ENCODE measurements around the gene ATF5.
A peak's percentile ranks its signal among the peaks of the same experiment; 100 is the strongest.
"Not testable (repeated sequence)": the region's sequence is repeated elsewhere in the genome, so short reads cannot be mapped to it uniquely, and the experiment has no call there.

Gene ATF5

DNA sequence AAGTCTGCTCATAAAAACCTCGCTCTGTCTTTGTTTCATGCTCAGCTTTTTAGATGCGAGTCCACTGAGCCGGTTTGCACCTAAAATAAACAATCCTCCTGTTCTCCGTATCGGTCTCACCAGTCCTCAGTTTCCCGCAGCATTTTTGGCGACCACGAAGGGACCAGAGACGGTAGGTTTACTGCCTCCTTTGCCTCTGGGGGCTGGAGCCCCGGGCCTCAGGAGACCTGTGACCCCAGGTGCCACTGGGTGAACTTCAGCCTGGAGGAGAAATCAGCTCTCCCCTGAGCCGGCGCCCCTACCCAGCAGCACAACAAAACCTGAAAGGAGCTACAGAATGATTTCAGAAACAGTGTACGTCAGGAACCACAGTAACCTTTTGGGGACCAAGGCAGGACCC lies 23.9 kb downstream of the ATF5 start:
- Histone ChIP-seq H3K9ac (no peak overlapping the region), H3K36me3 (no peaks in the 10 kb centered on the region), H4K20me1 (no peaks in the 10 kb centered on the region), H3K9me3 (peaks cover 17% of the 10 kb centered on the region), H3K27ac (no peak overlapping the region), H3K4me2 (peak overlapping the region; percentile 48), H3K27me3 (no peaks in the 10 kb centered on the region), H3K4me3 (no peak overlapping the region), H3K4me1 (peaks cover 34% of the 10 kb centered on the region)
- TF ChIP-seq Cebpa-rat (IDR thresholded peaks at IDR 0.05): no peak

DNA sequence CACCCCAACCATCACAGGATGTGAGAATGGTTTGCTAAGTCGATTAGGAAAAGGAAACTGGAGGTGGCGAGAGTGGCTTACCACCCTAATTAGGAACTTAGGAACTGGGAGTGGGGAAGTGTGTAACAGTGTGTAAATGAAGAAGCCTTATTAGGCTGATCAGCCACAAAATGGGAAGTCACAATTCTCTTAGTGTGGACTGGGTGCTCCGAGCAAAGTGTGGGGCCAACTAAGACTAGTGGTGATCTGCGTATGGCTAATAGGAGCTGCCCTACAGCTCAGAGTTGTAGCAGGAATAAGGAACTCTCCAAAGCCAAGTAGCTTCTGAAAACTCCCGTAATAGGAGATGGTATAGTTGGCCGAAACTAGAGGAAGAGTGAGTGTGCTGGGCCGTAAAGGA lies 24.4 kb downstream of the ATF5 start:
- no peak overlapping the region for H3K9ac ChIP-seq
- peaks cover 34% of the 10 kb centered on the region for H3K4me1 ChIP-seq
- no peaks in the 10 kb centered on the region for H4K20me1 ChIP-seq
- no peak overlapping the region for H3K27ac ChIP-seq
- peak overlapping the region; percentile 48 for H3K4me2 ChIP-seq
- no peaks in the 10 kb centered on the region for H3K27me3 ChIP-seq
- H3K36me3 ChIP-seq: no peaks in the 10 kb centered on the region
- H3K9me3 ChIP-seq: peaks cover 17% of the 10 kb centered on the region
- H3K4me3 ChIP-seq: no peak overlapping the region
- no peak for TF ChIP-seq Cebpa-rat (IDR thresholded peaks at IDR 0.05)

DNA sequence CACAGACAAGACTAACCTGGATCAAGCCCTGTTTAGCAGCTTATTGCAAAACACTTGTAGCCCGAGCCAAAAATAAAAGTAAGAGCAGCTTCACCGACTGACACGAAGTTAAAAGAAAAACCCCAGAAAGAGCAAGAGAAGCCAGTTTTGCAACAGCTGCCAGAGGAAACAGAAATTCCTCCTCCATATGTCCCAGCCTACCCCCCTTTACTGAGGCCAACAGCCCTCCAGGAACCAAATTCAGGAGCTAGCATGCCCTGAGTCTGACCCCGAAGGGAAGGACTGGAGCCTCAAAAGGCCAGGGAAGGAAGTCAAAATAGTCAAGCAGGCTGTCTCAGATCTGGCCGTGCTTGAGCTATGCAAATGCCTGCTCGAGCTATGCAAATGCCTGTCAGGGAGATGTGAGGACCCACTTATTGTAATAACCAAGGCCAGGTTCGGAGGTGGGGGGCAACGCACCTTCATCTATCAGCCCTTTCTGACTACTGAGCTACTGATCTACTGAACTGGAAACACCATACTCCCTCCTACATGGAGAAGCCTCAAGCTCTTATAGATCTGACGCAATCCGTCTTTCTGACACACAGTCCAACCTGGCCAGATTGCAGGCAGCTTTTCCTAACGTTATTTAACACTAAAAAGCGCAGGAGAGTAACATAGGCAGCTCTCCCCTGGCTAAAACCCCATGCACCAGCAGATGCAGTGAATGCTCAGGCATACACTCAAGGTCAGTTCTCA lies 25.3 kb downstream of the ATF5 start:
- Histone ChIP-seq H3K9me3 (peaks cover 17% of the 10 kb centered on the region), H3K4me1 (peaks cover 34% of the 10 kb centered on the region), H3K4me2 (peak overlapping the region; percentile 48), H3K4me3 (no peak overlapping the region), H3K27ac (no peak overlapping the region), H3K27me3 (no peaks in the 10 kb centered on the region), H3K9ac (no peak overlapping the region), H3K36me3 (no peaks in the 10 kb centered on the region), H4K20me1 (no peaks in the 10 kb centered on the region)
- no peak for TF ChIP-seq Cebpa-rat (IDR thresholded peaks at IDR 0.05)

DNA sequence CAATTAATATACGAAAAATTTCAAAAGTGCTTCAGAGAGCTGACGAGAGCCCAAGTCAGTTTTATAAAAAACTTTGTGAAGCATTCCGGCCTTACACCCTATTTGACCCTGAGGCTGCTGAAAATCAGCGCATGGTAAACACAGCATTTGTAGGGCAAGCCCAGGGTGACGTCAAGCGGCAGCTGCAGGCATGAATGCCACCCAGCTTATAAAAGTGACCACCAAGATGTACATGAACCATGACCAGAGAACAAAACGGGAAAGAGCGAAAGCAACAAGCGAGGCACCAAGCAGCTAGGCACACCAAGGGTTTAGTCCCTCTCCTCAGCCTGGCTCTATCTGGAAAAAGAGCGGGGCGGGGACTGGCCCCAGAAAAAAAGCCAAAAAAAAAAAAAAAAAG lies 25.9 kb downstream of the ATF5 start:
- Histone ChIP-seq H3K27me3 (no peaks in the 10 kb centered on the region), H3K4me1 (peaks cover 34% of the 10 kb centered on the region), H3K27ac (no peak overlapping the region), H3K4me3 (no peak overlapping the region), H3K9me3 (peaks cover 17% of the 10 kb centered on the region), H3K4me2 (no peak overlapping the region), H3K9ac (no peak overlapping the region), H4K20me1 (no peaks in the 10 kb centered on the region), H3K36me3 (no peaks in the 10 kb centered on the region)
- TF ChIP-seq Cebpa-rat (IDR thresholded peaks at IDR 0.05): no peak

DNA sequence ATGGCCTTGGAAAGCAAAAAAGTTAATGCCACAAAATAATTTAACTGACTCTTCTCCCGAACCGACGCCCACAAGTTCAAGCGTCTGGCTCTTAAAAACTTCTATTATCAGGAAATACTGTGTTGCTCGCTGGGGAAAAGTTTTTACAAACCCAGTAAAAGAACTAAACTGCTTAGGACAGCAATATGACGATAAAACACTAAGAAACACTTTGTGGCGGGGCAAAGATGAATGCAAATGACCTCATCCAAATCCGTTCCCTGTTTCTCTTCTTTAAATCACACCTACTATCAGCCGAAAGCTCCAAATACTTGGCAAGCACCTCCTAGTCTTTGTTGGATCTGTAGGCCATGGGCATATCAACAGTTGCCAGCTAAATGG lies 27.1 kb downstream of the ATF5 start:
- Histone ChIP-seq H3K9me3 (peaks cover 17% of the 10 kb centered on the region), H3K4me3 (no peak overlapping the region), H3K4me1 (peaks cover 29% of the 10 kb centered on the region), H4K20me1 (no peaks in the 10 kb centered on the region), H3K9ac (no peak overlapping the region), H3K27me3 (no peaks in the 10 kb centered on the region), H3K36me3 (no peaks in the 10 kb centered on the region), H3K4me2 (no peak overlapping the region), H3K27ac (no peak overlapping the region)
- no peak for TF ChIP-seq Cebpa-rat (IDR thresholded peaks at IDR 0.05)

GRCh38 chr19:49957262-49957915 lies 28.4 kb downstream of the ATF5 start:
- Histone ChIP-seq H3K27ac (no peak overlapping the region), H3K9ac (no peak overlapping the region), H4K20me1 (no peaks in the 10 kb centered on the region), H3K4me3 (no peak overlapping the region), H3K4me2 (no peak overlapping the region), H3K9me3 (peaks cover 15% of the 10 kb centered on the region), H3K27me3 (no peaks in the 10 kb centered on the region), H3K4me1 (peaks cover 20% of the 10 kb centered on the region), H3K36me3 (no peaks in the 10 kb centered on the region)
- TF ChIP-seq Cebpa-rat (IDR thresholded peaks at IDR 0.05): no peak

GRCh38 chr19:49958144-49958543 lies 29.1 kb downstream of the ATF5 start:
- not testable (repeated sequence) for H3K27ac ChIP-seq, H3K36me3 ChIP-seq, H3K9me3 ChIP-seq, H4K20me1 ChIP-seq, H3K27me3 ChIP-seq, H3K4me3 ChIP-seq, H3K9ac ChIP-seq, H3K4me2 ChIP-seq
- H3K4me1 ChIP-seq: peaks cover 14% of the 10 kb centered on the region

DNA sequence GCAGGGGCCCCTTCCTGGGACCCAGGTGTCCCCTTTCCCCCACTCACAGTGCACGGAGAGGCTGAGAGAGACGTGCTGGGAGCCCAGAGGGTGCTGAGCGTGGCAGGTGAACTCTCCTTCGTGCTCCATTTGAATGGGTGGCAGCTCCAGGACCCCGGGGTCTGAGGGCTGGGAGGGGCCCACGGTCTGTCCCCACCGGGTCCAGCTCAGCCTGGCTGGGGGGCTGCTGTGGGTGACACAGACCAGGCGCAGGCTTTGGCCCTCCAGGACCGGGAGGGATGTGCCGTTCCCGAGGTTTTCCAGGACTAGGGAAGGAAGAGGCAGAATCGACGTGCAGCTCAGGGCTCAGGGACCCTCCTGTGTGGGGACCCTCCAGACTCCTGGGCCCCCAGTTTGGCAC lies 29.6 kb downstream of the ATF5 start:
- H4K20me1 ChIP-seq, H3K4me1 ChIP-seq, H3K4me3 ChIP-seq, H3K27ac ChIP-seq, H3K4me2 ChIP-seq, H3K27me3 ChIP-seq, H3K36me3 ChIP-seq, H3K9ac ChIP-seq: not testable (repeated sequence)
- H3K9me3 ChIP-seq: peaks cover 12% of the 10 kb centered on the region

- not testable (repeated sequence) for H3K4me1 ChIP-seq, H3K27me3 ChIP-seq, H3K36me3 ChIP-seq, H4K20me1 ChIP-seq, H3K4me3 ChIP-seq, H3K27ac ChIP-seq, H3K9ac ChIP-seq, H3K4me2 ChIP-seq
- peaks cover 24% of the 10 kb centered on the region for H3K9me3 ChIP-seq
These were observed 30.9 kb downstream of the ATF5 start for GRCh38 chr19:49959892-49960291.

GRCh38 chr19:49960980-49961379 lies 32.0 kb downstream of the ATF5 start, which contains the start of gene SIGLEC11:
TSS of gene SIGLEC11 (minus strand) at chr19:49961172. CDS start at chr19:49961081, 91 bp downstream.
- H4K20me1 ChIP-seq, H3K4me1 ChIP-seq, H3K9ac ChIP-seq, H3K27me3 ChIP-seq, H3K4me2 ChIP-seq, H3K4me3 ChIP-seq, H3K36me3 ChIP-seq, H3K27ac ChIP-seq: not testable (repeated sequence)
- H3K9me3 ChIP-seq: peaks cover 35% of the 10 kb centered on the region
